Measurements from ENCODE around the gene NCAPG2.
A peak's percentile ranks its signal among the peaks of the same experiment; 100 is the strongest.
"Not testable (repeated sequence)": the region's sequence is repeated elsewhere in the genome, so short reads cannot be mapped to it uniquely, and the experiment has no call there.

Gene NCAPG2

GRCh38 chr7:158703679-158704523 lies 703 bp downstream of the NCAPG2 start:
- peak; percentile 7 for DNase-seq

GRCh38 chr7:158702944-158703343 lies 1.7 kb downstream of the NCAPG2 start:
- DNase-seq: no peak

GRCh38 chr7:158702196-158702595 lies 2.4 kb downstream of the NCAPG2 start:
- DNase-seq: peak; percentile 11

- no peak for DNase-seq
Measured at GRCh38 chr7:158700008-158700407, 4.6 kb downstream of the NCAPG2 start.

- DNase-seq: no peak
Measured at GRCh38 chr7:158699341-158699740, 5.3 kb downstream of the NCAPG2 start.

- DNase-seq: no peak
Measured at GRCh38 chr7:158698657-158699195, 5.9 kb downstream of the NCAPG2 start.

- DNase-seq: not testable (repeated sequence)
Measured at GRCh38 chr7:158697597-158697996, 7.0 kb downstream of the NCAPG2 start.

GRCh38 chr7:158695726-158696452 lies 8.7 kb downstream of the NCAPG2 start:
- DNase-seq: peak; percentile 7

- DNase-seq: no peak
Measured at GRCh38 chr7:158695056-158695455, 9.5 kb downstream of the NCAPG2 start.

- no peak for DNase-seq
Measured at GRCh38 chr7:158694650-158695049, 10.0 kb downstream of the NCAPG2 start.

GRCh38 chr7:158689488-158689887 lies 15.1 kb downstream of the NCAPG2 start:
- DNase-seq: no peak

- DNase-seq: no peak
Measured at GRCh38 chr7:158687406-158687805, 17.2 kb downstream of the NCAPG2 start.

GRCh38 chr7:158685693-158686092 lies 18.9 kb downstream of the NCAPG2 start:
- no peak for DNase-seq

GRCh38 chr7:158684329-158684728 lies 20.3 kb downstream of the NCAPG2 start:
- no peak for DNase-seq

- DNase-seq: no peak
Measured at GRCh38 chr7:158683541-158683940, 21.1 kb downstream of the NCAPG2 start.

GRCh38 chr7:158682456-158682855 lies 22.1 kb downstream of the NCAPG2 start:
- peak; percentile 52 for DNase-seq

GRCh38 chr7:158680754-158681153 lies 23.9 kb downstream of the NCAPG2 start:
- DNase-seq: no peak

GRCh38 chr7:158676906-158677305 lies 27.7 kb downstream of the NCAPG2 start:
- no peak for DNase-seq

- no peak for DNase-seq
Measured at GRCh38 chr7:158676171-158676840, 28.3 kb downstream of the NCAPG2 start.

GRCh38 chr7:158672975-158673374 lies 31.6 kb downstream of the NCAPG2 start:
- DNase-seq: no peak

GRCh38 chr7:158668086-158668485 lies 36.5 kb downstream of the NCAPG2 start:
- not testable (repeated sequence) for DNase-seq

GRCh38 chr7:158666966-158667678 lies 37.5 kb downstream of the NCAPG2 start:
- DNase-seq: not testable (repeated sequence)

GRCh38 chr7:158666401-158666800 lies 38.2 kb downstream of the NCAPG2 start:
- DNase-seq: no peak
